ENCODE data around the gene MIA2.

DNA sequence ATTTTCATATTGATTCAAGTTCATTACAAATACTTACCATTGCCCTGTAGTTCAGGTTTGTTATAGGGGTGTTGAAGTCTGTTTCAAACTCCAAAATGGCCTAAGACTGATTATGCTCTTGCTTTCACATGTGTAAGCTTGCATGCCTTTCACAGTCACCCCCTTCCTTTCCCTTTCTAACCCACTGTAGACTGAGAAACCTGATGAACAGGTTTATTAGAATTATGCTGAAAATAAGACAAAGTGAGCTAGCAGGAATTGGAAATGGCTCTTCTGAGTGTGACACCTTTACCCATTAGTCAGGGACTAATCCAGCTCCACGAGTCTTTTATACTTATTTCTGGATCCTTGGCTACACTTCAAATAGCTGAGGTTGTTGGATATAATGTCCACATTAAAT lies 159.6 kb downstream of the MIA2 start:
- TF ChIP-seq NELFE (IDR thresholded peaks at IDR 0.05; ENCODE audit: insufficient read depth, insufficient read length), result no peak
- no peak for TF ChIP-seq TBP (optimal IDR thresholded peaks at IDR 0.05; ENCODE audit: low read depth, low read length)
- no peak for TF ChIP-seq FOXM1 (IDR thresholded peaks at IDR 0.05; ENCODE audit: low read depth)
- no peak for TF ChIP-seq FOXM1 (CRISPR knock-in tag; IDR thresholded peaks at IDR 0.05; ENCODE audit: low read depth)
